HG02798 (cell line): ENCODE data around the gene EEF2.
"Not testable (repeated sequence)": the region's sequence is repeated elsewhere in the genome, so short reads cannot be mapped to it uniquely, and the experiment has no call there.

Source experiments
- ATAC-seq: cut with Tn5 transposase; IDR thresholded peaks from one replicate; pipeline ENCODE4 v1.9.1; 2021; ENCODE audit warnings: mild to moderate bottlenecking; ENCODE audit not compliant: unreplicated experiment, poor library complexity

Gene EEF2

DNA sequence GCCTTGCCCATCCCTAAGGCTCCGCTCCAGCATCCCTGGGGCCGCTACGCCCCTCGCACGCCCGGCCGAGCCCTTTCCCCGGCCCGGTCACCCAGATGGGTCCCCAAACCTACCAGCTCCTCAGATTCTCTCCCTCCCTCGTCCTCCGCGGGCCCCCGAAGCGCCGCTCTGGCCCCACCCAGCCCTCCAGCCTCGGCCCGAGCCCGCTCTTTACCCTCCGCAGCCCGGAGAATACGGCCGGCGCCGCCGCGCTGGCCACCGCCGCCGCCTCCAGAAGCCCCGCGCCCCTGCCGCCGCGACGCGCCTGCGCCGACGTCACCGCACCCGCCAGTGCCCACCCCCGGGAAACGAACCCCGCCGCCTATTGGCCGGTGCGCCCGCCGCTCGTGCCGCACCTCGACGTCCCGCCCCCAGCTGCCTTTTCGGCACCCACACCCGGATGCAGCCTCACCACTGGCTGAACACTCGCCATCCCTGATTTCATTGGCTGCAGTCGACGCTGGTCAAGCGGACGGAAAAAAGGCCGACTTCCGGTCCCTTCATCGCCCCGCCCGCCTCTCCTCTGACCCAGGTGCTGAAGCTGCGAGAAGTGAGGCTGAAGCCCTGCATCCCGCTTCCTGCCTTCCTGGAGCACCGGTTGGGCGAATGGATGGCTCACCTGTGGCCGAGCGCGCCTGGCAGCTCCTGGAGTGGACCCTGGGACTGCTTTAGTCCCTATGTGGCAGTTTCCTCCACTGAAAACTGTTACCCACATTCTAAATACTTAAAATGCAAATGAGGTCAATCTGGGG lies 14.3 kb downstream of the EEF2 start, which contains the start of gene DAPK3:
Gene DAPK3, minus strand, starts transcription at position 292 of the 791 bp plus-strand sequence. CDS start 1,364 bp downstream, outside the sequence.
- peak; percentile 96 for ATAC-seq

DNA sequence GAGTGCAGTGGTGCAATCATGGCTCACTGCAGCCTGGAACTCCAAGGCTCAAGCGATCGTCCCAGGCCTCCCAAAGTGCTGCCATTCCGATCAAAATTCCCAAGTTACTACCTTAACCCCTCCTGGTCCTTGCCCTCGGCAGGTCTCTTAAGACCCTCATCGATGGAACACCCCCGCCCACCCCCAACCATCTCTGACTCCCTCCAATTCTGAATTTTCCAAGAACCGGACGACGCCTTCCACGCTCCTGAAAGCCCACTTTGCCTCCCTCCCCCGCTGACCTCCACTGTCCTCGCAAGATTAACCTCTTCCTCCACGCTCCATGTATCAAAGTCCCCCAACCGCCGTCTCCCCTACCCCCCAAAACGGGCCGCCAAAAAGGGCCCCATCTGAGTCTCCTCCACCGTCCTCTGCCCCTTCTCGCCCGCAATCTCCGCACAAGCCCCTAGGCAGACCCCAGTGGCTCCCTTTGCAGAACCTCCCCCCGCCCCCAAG lies 14.9 kb downstream of the EEF2 start:
- ATAC-seq, result no peak

DNA sequence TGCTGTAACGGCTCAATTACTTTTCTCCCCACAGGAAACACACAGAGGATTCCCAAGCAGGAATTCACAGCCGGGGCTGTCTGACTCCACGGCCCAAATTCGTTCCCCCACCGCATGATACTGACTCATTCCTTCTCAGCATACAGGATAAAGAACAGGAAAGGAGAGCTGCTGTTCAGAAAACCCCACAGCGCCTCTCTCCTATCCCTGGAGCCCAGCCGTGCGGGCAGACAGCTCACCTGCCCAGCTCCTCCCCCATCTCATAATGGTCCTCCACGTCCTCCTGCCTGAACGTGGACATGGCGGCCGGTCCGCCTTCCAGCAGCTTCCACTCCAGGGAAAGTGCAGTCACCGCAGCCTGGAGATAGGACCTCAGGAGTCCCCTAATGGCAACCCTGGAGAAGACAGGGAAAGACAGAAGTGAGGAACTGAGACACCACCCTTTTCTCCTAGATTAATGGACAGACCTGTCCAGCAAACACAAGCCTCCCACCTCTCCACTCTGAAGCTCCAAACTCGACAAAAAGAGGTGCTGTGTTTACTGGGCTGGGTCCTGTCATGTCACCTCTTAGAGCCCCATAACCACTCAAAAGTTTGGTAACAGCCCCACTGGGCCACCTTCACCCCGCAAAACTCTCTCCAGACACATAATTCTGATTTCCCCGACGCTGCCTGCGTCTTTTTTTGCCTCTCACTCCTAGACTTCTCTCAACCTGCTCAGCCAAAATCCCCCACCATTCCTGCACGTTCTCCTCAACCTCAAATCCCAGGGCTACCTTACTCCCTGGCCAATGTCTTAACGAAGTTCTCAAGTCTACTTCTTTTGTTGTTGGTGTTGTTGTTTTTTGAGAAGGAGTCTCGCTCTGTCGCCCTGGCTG lies 15.6 kb downstream of the EEF2 start:
- ATAC-seq, result no peak

DNA sequence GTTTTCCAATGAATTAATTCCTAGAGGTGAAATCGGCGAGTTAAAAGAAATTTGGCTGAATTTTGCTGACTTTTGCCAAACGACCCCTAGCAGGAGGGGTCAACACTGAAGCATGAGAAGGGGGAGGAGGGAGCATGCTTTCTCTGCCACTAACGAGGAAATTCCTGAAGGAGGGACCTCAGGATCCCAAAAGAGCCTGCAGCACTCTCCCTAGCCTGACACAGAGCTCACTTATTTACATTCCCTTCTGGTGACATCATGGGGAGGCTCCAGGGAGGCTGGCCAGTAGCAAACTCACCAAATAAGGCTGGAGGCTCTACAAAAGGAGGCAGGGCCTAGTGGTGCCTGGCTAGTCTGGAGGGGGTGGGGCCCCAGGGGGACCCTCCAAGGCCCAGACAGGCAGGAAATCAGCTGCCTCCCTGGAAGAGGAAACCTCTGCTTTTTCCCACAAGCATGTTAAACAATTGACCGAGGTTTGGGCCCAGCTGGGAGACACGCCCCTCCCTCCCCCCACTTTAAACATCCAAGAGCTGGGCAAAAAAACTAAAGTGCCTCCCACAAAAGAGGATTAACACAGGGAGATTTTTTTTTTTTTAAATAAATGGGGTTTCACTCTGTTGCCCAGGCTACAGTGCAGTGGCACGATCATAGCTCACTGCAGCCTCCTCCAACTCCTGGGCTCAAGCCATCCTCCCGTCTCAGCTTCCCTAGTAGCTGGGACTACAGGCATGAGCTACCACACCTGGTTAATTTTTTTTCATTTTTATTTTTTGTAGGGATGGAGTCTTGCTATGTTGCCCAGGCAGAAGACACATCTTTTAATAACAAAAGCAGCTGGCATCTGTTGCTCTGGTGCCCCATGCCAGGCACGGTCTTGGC lies 16.5 kb downstream of the EEF2 start:
- no peak for ATAC-seq

DNA sequence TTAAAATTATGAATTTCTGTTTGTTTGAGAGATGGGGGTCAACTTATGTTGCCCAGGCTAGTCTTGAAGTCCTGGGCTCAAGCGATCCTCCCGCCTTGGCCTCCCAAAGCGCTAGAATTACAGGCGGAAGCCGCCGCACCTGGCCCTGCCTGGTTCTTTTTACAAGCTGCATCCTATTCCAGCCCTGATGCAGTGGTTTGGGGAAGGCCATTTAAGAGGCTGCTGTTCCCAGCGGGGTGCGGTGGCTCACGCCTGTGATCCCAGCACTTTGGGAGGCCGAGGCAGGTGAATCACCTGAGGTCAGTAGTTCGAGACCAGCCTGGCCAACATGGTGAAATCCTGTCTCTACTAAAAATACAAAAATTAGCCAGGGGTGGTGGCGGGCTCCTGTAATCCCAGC lies 17.3 kb downstream of the EEF2 start:
- not testable (repeated sequence) for ATAC-seq

DNA sequence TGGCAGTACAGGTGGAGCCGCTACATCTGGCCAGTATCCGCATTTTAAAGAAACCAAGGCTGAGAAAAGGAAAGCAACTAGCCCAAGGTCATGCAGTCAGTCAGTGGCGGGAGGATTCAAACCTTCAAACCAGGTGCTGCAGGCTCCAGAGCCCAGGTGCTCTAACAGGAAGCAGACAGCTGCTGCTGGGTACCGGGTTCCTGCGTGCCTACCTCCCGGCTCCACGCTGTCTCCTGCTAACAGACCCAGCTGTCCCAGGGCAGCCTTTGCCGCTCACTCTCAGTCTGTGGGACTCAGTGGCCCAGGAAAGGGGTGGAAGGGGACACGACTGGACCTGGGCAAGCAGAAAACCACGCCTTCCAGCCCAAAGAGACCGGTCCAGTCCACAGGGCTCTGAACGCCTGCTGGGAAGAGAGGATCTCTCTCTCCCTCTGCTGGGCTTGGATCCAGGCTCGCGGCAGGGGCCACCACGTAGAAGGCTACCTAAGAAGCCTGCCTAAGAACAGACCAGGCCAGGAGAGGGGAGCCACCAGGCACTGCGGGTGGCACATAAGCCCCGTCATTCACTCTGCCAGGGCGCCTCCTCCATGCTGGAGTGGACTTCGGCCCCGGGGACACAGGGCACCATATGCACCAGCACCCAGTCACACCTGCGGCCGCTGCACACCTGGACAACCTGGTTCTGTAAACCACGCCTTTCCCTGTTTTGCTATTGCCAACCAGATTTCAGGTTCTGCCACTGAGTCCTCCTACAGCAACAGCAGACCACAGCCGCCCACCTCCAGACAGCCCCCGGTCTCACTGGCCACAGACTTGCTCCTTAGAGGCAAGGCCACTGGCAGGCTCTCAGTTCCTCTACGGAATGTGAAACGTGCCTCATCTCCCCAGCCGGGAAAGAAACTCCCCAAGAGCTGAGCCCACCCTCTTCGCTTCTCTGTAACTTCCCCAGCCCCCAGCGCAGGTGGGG lies 18.9 kb downstream of the EEF2 start:
- no peak for ATAC-seq

DNA sequence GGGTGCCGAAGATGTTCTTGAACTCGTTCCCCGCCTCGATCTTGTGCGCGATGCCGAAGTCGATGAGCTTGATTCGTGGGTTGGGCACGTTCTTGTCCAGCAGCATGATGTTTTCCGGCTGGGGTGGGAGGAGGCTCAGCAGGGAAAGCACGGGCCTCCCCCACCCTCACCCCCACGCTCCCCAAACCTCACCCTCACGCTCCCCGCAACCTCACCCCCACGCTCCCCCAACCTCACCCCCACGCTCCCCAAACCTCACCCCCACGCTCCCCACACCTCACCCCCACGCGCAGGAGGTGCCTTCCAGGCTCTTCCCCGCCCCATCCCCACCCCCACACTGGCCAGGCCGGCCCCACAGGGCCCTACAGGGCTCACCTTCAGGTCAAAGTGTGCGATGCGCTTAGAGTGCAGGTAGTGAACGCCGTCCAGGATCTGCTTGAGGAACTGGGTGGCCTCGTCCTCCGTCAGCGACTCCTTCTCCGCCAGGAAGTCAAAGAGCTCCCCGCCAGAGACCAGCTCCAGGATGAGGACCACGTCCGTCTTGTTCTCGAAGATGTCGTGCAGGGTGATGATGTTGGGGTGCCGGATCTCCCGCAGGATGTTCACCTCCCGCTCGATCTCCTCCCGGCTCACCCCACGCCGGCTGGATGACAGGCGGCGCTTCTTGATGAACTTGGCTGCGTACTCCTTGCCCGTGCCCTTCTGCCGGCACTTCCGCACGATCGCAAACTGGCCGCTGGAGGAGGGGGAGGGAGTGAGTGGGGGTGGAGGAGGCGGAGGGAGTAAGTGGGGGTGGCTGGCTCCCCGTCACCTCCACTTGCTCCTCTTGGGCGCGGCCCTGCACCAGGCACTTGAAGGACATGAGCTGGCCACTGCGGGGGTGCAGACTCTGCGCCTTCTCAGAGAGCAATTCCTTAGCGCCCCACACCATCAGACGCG lies 20.7 kb downstream of the EEF2 start:
- no peak for ATAC-seq

DNA sequence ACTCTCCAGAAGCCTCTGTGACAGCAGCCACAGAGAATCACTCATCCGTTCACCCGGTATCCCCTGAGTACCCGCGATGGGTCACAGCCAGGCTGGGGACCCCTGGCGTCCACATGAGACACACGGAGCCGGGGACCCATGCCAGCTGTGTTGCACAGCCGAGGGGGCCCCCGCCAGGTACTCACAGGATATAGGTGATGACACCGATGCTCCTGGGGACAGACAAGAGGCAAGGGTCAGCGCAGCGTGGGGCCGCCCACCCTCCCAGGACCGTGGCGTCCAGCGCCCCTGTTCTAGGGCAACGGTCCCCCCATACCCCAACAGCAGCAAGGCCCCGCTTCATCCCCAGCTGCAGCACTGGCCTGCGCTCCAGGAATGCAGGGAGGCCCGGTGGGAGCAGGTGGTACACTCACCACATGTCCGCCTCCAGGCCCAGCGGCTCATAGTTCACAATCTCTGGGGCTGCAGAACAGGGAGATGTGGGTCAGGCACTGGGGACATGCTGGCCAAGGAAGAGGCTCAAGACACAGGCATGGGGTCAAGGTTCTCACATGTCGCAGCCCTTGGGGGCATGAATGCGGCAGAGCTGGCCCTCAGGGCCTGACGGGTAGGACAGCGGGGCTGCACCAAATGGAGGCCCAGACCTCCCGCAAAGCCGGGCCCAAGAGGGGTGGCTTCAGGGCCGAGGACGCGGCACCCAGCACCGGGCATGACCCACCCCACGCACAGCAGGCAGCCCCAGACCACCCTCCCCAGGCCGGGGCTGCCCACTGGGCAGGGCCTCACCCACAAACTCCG lies 21.6 kb downstream of the EEF2 start:
- no peak for ATAC-seq

DNA sequence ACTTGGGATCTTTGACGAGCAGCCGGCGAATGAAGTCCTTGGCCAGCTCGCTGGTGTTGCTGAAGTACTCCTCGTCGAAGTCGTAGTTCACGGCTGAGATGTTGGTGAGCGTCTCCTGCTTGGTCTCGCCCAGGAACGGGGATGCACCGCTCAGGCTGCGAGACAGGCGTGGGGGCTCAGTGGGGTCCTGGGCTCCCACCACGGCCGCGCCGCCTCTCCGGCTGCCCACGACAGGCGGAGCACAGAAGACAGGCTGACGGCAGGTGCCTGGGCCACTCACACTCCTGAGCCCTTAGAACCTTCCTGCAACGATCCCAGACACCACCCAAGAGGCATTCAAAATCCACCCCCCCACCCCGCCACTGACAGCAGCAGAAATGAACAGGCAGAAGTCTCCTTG lies 24.3 kb downstream of the EEF2 start:
- no peak for ATAC-seq

DNA sequence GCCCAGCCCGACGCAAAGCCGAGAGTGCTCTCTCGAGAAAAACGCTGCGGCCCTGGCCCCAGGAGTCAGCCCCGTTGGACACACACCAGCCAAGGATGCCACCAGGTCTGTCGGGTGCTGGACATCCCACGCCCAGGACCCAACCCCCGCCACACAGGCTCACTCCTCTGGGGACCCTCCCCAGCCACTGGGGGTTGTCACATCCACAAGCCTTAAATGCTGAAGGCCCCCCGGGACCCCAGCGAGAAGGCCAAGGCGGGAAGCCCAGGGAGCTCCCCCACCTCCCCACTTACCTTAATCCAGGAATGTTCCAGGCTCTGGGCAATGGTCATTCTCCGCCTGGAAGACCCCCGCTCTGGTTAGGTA lies 25.5 kb downstream of the EEF2 start:
- ATAC-seq, result no peak

DNA sequence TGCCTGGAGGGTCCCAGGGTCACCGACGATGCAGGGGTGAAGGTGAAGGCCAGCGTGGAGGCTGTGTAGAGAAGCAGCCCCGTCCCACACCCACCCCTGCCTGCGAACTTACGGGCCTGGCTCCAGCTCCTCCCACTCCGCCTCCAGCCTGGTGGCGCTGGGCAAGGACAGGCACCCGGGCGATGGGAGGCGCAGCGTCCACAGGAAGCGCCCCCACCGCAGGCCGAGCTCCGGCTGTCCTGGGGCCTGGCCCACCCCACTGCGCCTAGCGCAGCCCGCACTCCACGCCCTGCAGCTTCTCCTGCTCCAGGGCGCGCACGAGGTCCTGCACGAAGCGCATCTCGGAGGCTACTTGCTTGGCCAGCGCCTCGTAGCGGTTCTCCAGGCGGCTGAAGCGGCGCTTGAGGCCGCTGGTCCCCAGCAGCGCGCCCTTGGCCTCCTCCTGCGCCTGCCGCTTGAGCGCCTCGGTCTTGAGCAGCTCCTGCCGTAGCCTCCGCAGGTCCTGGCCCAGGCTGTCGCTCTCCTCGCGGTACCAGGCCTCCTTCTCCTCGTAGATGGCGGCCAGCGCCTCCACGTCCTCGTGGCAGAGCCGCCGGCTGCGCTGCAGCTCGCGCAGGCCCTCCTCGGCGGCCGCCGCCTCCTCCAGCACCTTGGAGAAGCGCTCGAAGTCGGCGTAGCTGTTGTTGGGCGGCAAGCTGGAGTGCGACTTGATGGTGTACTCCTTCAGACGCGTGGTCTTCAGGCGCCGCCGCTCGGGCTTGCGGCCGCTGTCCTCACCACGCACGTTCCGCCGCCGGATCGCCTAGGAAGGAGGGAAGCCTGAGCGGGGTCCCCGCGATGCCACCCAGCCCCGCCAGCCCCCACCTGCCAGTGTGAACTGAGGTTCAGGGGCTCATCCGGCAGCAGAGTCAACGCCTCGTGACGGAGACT lies 26.2 kb downstream of the EEF2 start:
- ATAC-seq, result no peak

DNA sequence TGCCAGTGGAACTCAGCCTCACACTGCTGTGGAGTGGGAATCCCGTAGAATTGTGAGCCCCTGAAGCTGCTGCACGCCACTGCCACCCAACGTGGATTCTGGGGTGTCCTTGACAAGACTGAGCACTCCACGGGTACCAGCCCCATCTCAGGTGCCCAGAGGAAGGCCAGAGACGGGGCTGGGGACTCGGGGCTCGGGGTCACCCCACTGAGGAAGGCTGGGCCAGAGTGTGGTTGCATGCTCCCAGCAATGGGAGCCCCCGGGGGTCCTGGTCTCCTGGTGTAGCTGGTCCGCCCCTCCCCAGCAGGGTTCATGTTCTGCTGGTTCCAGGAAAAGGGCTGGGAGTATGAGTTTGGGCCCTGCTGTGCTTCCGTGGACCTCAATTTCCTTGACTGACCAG lies 29.6 kb downstream of the EEF2 start:
- ATAC-seq, result no peak

DNA sequence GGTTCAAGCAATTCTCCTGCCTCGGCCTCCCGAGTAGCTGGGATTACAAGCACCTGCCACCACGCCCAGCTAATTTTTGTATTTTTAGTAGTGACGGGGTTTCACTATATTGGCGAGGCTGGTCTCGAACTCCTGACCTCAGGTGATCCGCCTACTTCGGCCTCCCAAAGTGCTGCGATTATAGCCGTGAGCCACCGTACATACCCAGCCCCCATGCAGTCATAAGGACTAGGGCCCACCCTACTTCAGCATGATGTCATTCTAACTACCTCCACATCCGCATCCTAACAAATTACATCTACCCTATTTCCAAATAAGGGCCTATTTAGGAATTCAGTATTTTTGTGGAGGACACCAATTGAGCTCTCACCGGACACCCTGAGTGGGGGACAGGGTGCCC lies 30.0 kb downstream of the EEF2 start:
- ATAC-seq, result not testable (repeated sequence)

DNA sequence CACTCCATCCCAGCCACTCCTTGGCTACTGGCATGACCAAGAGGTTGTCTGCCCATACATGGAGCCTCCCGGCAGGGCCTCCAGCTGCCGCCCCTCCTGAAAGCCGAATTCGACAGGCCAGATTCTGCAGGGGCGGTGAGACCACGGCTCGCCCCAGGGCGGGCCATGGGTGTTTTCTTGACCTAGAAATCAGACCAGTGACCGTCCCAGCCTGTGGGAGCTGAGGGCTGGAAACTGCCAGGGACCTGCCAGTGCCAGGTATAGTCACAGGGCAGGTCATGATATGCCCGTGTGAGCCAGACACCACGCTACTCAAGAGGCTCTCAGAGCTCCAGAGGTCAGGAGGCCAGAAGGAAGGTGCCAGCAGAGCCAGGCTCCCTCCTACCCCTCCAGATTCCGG lies 31.2 kb downstream of the EEF2 start:
- ATAC-seq, result no peak

DNA sequence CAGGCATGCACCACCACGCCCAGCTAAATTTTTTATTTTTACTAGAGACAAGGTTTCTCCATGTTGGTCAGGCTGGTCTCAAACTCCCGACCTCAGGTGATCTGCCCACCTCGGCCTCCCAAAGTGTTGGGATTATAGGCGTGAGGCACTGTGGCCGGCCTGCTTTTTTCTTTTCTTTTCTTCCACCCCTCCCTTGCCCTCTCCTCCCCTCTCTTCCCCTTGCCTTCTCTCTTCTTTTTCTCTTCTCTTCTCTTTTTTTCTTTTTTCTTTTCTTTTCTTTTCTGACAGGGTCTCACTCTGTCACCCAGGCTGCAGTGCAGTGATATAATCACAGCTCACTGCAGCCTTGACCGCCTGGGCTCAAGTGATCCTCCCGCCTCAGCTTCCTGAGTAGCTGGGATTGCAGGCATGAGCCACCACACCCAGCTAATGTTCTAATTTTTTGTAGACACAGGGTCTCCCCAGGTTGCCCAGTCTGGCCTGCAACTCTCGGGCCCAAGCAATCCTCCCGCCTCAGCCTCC lies 32.4 kb downstream of the EEF2 start:
- ATAC-seq, result not testable (repeated sequence)
